Heart right ventricle (tissue), 16 donors: ENCODE measurements around the gene PAQR7. TPM values are rescaled to one million over a fixed set of nuclear protein-coding genes. Genes with fewer than 3 reads are reported as not detected.
A peak's percentile ranks its signal among the peaks of the same experiment; 100 is the strongest.

Source experiments
- ATAC-seq, 8 donors: fragments of 200-7000 bp; cut with Tn5 transposase; one replicate each; pipeline ENCODE4 v1.9.1; 2020; ENCODE audit warnings: mild to moderate bottlenecking in 8 of 8, moderate library complexity in 8 of 8, moderate number of reproducible peaks in 1 of 8
- DNase-seq, 2 donors: peaks; one replicate each; pipeline ENCODE4 v3.0.0-alpha.2; 2020
- H3K27ac ChIP-seq, 10 donors: fragments of 200-600 bp; sonication (generic) in 2 of 10; one replicate each; pipeline versions ENCODE4 v1.5.0 to v1.8.0; 2020 to 2022; ENCODE audit warnings: mild to moderate bottlenecking in 3 of 10
- H3K27me3 ChIP-seq, 7 donors: fragments of 200-600 bp; one replicate each; pipeline ENCODE4 v1.8.0; 2021 to 2022; ENCODE audit warnings: mild to moderate bottlenecking in 2 of 7
- H3K36me3 ChIP-seq, 9 donors: fragments of 200-600 bp; sonication (generic) in 1 of 9; one replicate each; pipeline versions ENCODE4 v1.5.0 to v1.8.0; 2020 to 2022; ENCODE audit warnings: mild to moderate bottlenecking in 2 of 9
- H3K4me1 ChIP-seq, 9 donors: fragments of 200-600 bp; sonication (generic) in 1 of 9; one replicate each; pipeline versions ENCODE4 v1.5.0 to v1.8.0; 2020 to 2022; ENCODE audit warnings: mild to moderate bottlenecking in 4 of 9
- H3K4me3 ChIP-seq, 10 donors: fragments of 200-600 bp; sonication (generic) in 2 of 10; one replicate each; pipeline versions ENCODE4 v1.5.0 to v1.8.0; 2020 to 2022; ENCODE audit warnings: mild to moderate bottlenecking in 7 of 10, moderate library complexity in 2 of 10
- H3K9me3 ChIP-seq, 11 donors: fragments of 200-600 bp in 10 of 11; sonication (generic) in 2 of 11; one replicate each; pipeline versions ENCODE4 v1.5.0 to v1.8.0; 2013 to 2022; ENCODE audit warnings: mild to moderate bottlenecking in 2 of 11, control low read depth in 1 of 11, moderate library complexity in 1 of 11
- CTCF ChIP-seq, 9 donors: fragments of 200-600 bp; sonication (generic) in 2 of 9; IDR thresholded peaks; one replicate each; pipeline versions ENCODE4 v1.5.0 to v1.8.0; 2021 to 2022; ENCODE audit warnings: antibody characterized with exemption in 9 of 9, mild to moderate bottlenecking in 5 of 9, moderate library complexity in 1 of 9
- WGBS, 2 donors: extraction: QIAGEN DNeasy Blood & Tissue Kit; methylation state at CpG; one replicate each; pipeline ENCODE4 v1.1.7; 2013; ENCODE audit warnings: inconsistent platforms in 1 of 2; 5-methylcytosine and 5-hydroxymethylcytosine counted together
- intact Hi-C, 10 donors: fragments of 100-400 bp; cut with DNase I; formaldehyde crosslinking; loops; one replicate each; pipeline versions ENCODE4 v1.11.1 to v1.14.2; 2022
- polyA plus RNA-seq, 2 donors: library from polyadenylated mRNA; stranded (reverse); fragments of 200-250 nt; gene quantifications; one replicate each; pipeline ENCODE4 v1.2.3, GENCODE V29; 2013
- total RNA-seq, 10 donors: library from RNA; stranded (reverse); fragmentation: NEBNext Ultra II Directional in 3 of 10; extraction: Animal tissue kit (Norgen Biotek cat#: 25700) in 3 of 10; gene quantifications; one replicate each; pipeline versions ENCODE4 v1.2.1 to v1.2.4, GENCODE V29; 2021 to 2023
- donor health status: Arrhythmogenic right ventricular cardiomyopathy.
- donor health status: ischemic (EF 13 %, LVEDD 7.1; RV severe dilation, severe dysfunction).
- donor health status: healthy with polysubstance abuse.
- donor health status: DM: no; HTN: yes; CAD: no.
- donor health status: DM: no; HTN: no; CAD: no.
- donor health status: ischemic (EF 25% LVEDD 6.9; RV normal size, moderate dysfunction).
- donor health status: ischemic (EF 25% LVEDD 5.7; RV mildly dilated, moderate dysfunction).
- donor health status: healthy.
- donor health status: DM: yes; HTN: yes; CAD: no.
- donor health status: Ischemic cardiomyopathy.
- donor health status: ischemic (EF 35%, LVEDD 5.7; RV mildly dilated, moderate dysfunction).
- donor health status: nonischemic (EF 11% LVEDD 7.7; RV severe dilation, severe dysfunction).
- donor health status: DM: yes; HTN: yes; CAD: no.
- donor health status: PGD.
- donor health status: ischemic (EF 29% LVEDD 5.4; RV normal size, mild dysfunction).
- donor health status: nonischemic (EF 23%, LVEDD 6.1; RV moderate dilation, normal function).

Gene PAQR7
- total and polyA plus RNA-seq, 12 donors: 1.2 to 3.8 (median 2.1) TPM

GRCh38 chr1:25874209-25874608, 1.3 kb downstream of the PAQR7 start:
- peaks cover 2 to 49% (median 24%) of the 10 kb centered on the region in 9 donors for H3K4me1 ChIP-seq

GRCh38 chr1:25873120-25873519, 2.4 kb downstream of the PAQR7 start:
- ATAC-seq (no peak), DNase-seq (no peak)
- Histone ChIP-seq H3K27me3 (no peaks in the 10 kb centered on the region), H3K9me3 (no peaks in the 10 kb centered on the region), H3K4me1 (peaks cover 2 to 49% (median 24%) of the 10 kb centered on the region in 9 donors), H3K27ac (no peak overlapping the region), H3K4me3 (no peak overlapping the region), H3K36me3 (peaks cover 0 to 10% (median 0%) of the 10 kb centered on the region in 9 donors)
- WGBS, 2 donors: 87 to 88% methylated on average over 3 of the region's 3 CpGs
- TF ChIP-seq CTCF (IDR thresholded peaks at IDR 0.05): no peak
- intact Hi-C loops: no loop called here

More at GRCh38 chr1:25874209-25874608, 1.3 kb downstream of the PAQR7 start:
- no peaks in the 10 kb centered on the region for H3K27me3 ChIP-seq
- no peak for TF ChIP-seq CTCF (IDR thresholded peaks at IDR 0.05)
- 97 to 98% methylated on average over 3 of the region's 3 CpGs for WGBS, 2 donors
- peak overlapping the region in 6 of 10 donors; percentile 48 to 69 (median 66) for H3K4me3 ChIP-seq
- H3K9me3 ChIP-seq: no peaks in the 10 kb centered on the region
- intact Hi-C loops: no loop called here
- DNase-seq (no peak), ATAC-seq (no peak)
- peaks cover 0 to 10% (median 0%) of the 10 kb centered on the region in 9 donors for H3K36me3 ChIP-seq
- H3K27ac ChIP-seq: peak overlapping the region in 4 of 10 donors; percentile 69 to 81 (median 76)

GRCh38 chr1:25872713-25873112, 2.8 kb downstream of the PAQR7 start:
- intact Hi-C loops: no loop called here
- no peak for TF ChIP-seq CTCF (IDR thresholded peaks at IDR 0.05)
- DNase-seq (no peak), ATAC-seq (no peak)
- Histone ChIP-seq H3K36me3 (peaks cover 0 to 10% (median 0%) of the 10 kb centered on the region in 9 donors), H3K27ac (no peak overlapping the region), H3K4me3 (no peak overlapping the region), H3K9me3 (no peaks in the 10 kb centered on the region), H3K27me3 (no peaks in the 10 kb centered on the region), H3K4me1 (peaks cover 2 to 49% (median 24%) of the 10 kb centered on the region in 9 donors)
- 73 to 75% methylated on average over 2 of the region's 2 CpGs for WGBS, 2 donors

GRCh38 chr1:25871704-25872494, 3.6 kb downstream of the PAQR7 start:
- H3K36me3 ChIP-seq: peaks cover 0 to 10% (median 0%) of the 10 kb centered on the region in 9 donors
- TF ChIP-seq CTCF (IDR thresholded peaks at IDR 0.05): no peak
- no peaks in the 10 kb centered on the region for H3K9me3 ChIP-seq
- peak in 1 of 8 donors; percentile 6 for ATAC-seq
- 74 to 76% methylated on average over 9 of the region's 9 CpGs for WGBS, 2 donors
- intact Hi-C loops: no loop called here
- H3K27ac ChIP-seq: no peak overlapping the region
- no peak overlapping the region for H3K4me3 ChIP-seq
- H3K27me3 ChIP-seq: no peaks in the 10 kb centered on the region
- DNase-seq: no peak
- H3K4me1 ChIP-seq: peaks cover 2 to 49% (median 24%) of the 10 kb centered on the region in 9 donors
